Activated gamma-delta T cell treated with Interleukin-2 at 50 U/mL for 16 hours (primary cell): ENCODE results near the gene CLK2.
"Not testable (repeated sequence)": the region's sequence is repeated elsewhere in the genome, so short reads cannot be mapped to it uniquely, and the experiment has no call there.

Experiments used
- DNase-seq: peaks from one replicate; pipeline ENCODE4 v3.0.0-alpha.2; 2020

CLK2 gene

GRCh38 chr1:155236451-155236850, 36.9 kb downstream of the CLK2 start:
- DNase-seq: no peak

DNA sequence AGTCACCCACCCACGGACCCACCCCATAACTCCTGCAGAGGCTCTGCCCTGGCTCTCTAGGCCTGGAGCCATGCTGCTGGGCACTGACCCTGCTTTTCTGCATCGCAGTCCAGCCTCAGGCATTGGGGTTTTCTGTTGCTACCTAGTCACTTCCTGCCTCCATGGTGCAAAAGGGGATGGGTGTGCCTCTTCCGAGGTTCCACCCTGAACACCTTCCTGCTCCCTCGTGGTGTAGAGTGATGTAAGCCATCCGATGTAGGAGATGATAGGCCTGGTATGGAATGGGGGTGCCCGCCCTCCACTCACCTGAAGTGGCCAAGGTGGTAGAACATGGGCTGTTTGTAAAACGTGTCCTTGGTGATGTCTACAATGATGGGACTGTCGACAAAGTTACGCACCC, 37.9 kb downstream of the CLK2 start:
- not testable (repeated sequence) for DNase-seq

- DNase-seq: not testable (repeated sequence)
Measured at GRCh38 chr1:155233502-155233901, 39.8 kb downstream of the CLK2 start.

- not testable (repeated sequence) for DNase-seq
Measured at GRCh38 chr1:155232001-155232978, 41.0 kb downstream of the CLK2 start.

DNA sequence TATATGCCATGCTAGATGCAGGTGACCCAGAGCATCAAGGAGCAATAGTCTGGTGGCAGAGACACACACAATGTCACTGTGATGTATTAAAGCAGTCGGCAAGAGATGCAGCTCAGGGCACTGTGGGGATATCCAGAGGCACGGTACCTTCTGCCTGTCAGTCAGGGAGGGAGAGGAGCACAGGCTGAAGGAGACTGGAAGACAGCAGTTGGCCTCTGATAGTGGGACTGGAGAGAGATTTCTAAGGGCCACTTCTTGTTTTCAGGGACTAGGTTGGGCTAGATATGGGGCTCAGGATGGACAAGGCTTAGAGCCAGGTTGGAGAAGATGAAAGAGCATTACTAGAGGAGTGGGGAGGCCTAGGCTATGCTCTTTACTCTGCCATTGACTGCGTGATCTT, 42.0 kb downstream of the CLK2 start:
- DNase-seq: not testable (repeated sequence)

GRCh38 chr1:155228096-155228427, 45.2 kb downstream of the CLK2 start:
- no peak for DNase-seq

DNA sequence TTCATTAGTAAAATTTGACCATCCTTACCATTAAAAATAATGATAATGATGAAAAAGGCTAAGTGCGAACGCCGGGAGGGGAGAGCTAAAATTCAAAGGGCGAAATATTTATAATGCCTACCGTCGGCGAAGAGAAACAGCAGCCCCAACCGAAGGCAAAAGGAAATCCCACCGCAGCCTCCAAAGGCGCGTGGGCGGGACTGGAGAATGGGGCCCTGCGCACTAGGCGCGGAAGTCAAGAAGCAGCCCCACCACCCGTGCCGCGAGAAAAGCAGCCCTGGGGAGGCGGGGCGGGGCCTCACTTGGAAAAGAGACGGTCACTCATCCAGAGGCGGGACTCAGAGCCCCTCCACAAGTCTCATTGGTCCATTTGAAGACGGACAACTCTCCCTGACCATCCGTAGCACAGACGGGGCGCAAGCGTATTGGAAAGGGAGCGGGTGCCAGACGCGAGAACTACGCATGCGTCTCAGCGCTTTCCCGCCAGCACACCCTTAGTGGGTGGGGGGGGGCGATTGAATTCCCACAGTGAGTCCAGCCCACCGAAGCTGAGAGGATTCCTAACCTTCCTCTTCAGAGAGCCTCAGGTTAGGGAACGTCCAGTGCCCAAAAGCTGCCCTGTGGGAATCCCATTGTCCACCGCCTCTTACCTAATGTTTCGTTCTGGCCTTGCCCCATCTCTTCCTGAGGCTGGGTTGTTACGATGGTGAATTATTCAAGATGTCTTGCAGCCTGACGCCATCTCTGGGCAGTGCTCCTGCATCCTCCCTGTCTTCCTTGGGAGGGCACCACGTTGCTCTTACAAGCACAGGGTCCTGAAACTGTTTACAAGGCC, 45.8 kb downstream of the CLK2 start:
- peak; percentile 100 for DNase-seq

DNA sequence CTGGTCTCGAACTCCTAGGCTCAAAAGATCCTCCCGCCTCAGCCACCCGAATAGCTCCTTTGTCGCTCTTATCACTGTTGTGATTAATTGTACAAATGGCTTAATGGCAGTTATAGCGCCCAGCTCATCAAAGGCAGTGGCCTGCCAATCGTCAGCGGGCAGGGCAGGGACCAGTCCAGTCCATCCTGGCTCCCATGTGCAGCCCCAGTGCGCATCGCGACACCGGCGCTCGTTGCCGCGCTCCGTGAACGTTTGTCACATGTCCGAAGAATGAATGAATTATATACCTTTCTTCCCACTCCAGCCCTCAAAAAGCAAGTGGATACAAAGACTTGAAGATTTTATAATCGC, 46.4 kb downstream of the CLK2 start:
- DNase-seq: no peak

DNA sequence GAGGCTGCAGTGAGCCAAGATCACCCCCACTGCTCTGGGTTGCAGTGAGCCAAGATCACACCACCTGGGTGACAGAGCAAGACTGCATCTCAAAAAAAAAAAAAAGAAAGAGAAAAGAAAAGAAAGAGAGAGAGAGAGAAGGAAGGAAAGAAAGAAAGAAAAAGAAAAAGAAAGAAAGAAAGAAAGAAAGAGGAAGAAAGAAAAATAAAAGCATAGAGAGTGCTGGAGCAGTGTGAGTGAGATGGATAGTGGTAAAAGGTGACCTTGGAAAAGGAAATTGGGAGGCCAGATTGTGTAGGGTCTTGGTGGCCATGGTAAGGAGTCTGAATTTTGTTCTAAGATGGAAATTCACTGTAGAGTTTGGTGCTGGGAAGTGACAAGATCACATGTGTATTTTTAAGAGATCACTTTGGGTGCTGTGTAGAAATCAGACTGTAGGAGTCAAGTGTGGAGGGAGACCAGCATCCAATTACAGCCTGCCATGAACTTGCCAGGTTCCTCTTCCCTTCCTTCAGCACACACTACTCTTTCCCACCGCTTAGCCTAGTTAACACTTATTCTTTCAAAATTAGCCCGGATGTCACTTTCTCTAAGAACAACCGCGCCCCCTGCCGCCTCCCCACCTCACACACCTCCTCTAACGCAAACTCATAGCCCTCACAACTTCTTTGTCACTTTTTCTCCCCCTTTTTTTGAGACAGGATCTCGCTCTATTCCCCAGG, 47.0 kb downstream of the CLK2 start:
- DNase-seq: peak; percentile 95

- not testable (repeated sequence) for DNase-seq
Measured at GRCh38 chr1:155225404-155225759, 47.9 kb downstream of the CLK2 start.

DNA sequence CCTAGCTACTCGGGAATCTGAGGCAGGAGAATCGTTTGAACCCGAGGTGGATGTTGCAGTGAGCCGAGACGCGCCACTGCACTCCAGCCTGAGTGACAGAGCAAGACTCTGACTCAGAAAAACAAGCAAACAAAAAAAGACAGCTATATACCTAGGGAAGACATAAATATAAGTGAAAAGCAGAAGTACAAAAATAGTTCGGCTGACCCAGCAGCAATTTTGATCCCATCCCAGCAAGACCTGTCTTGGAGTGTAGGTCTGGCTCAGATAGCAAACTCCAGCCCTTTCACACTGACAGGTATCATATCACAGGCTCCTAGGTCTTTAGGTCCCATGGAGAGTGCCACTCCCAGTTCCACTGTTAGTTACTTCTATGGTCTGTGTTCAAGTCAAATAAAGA, 50.3 kb downstream of the CLK2 start:
- DNase-seq: no peak

DNA sequence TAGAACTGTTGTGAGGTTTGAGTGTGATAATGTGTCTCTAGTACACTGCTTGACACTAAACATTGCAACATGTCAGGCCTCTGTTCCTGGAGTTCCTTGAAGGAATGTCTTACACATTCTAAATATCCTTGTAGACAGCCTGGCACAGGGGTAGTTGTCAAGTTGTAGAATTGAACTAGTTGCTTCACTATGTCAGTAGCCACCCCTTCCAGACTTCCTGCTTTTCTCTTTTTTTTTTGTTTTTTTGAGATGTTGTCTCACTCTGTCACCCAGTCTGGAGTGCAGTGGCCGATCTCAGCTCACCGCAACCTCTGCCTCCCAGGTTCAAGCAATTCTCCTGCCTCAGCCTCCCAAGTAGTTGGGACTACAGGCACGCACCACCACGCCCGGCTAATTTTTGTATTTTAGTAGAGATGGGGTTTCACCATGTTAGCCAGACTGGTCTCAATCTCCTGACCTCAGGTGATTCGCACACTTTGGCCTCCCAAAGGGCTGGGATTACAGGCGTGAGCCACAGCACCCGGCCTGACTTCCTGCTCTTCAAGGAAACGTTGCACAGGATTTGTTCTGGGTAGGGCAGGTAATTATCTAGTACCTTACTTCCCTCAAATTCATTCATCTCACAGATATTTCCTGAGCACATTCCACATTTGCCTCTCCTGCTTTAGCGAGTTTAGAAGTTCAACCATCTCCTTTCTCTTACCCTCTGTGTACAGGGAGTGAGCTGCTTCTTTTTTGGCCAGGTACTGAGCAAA, 52.9 kb downstream of the CLK2 start:
- not testable (repeated sequence) for DNase-seq

DNA sequence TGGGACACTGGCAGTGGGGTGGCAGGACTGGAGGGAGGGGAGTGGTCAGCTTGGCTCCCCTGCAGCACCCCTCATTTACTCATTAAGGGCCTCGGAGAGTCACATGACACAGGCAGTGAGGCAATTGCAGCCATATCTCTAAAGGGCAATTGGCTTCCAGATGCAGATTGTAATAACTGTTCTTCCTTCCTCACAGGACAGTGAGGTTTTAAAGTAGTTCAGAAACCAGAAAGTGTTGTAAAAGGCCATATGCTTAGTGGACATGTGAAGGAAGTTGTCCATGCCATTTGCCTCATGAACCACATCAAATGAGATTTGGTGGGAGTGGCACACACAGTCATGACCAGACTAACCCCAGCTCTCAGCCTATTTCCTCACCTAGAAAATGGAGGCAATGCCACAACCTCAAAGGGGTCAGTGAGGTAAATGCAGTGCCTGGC, 53.7 kb downstream of the CLK2 start:
- no peak for DNase-seq

GRCh38 chr1:155218854-155219591, 54.3 kb downstream of the CLK2 start:
- no peak for DNase-seq

DNA sequence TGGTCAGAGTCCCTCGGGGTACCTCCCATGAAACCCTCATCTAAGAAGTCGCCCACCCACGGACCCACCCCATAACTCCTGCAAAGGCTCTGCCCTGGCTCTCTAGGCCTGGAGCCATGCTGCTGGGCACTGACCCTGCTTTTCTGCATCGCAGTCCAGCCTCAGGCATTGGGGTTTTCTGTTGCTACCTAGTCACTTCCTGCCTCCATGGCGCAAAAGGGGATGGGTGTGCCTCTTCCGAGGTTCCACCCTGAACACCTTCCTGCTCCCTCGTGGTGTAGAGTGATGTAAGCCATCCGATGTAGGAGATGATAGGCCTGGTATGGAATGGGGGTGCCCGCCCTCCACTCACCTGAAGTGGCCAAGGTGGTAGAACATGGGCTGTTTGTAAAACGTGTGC, 58.6 kb downstream of the CLK2 start:
- DNase-seq: not testable (repeated sequence)
